ENCODE measurements around the gene TMEM53.

Gene TMEM53

DNA sequence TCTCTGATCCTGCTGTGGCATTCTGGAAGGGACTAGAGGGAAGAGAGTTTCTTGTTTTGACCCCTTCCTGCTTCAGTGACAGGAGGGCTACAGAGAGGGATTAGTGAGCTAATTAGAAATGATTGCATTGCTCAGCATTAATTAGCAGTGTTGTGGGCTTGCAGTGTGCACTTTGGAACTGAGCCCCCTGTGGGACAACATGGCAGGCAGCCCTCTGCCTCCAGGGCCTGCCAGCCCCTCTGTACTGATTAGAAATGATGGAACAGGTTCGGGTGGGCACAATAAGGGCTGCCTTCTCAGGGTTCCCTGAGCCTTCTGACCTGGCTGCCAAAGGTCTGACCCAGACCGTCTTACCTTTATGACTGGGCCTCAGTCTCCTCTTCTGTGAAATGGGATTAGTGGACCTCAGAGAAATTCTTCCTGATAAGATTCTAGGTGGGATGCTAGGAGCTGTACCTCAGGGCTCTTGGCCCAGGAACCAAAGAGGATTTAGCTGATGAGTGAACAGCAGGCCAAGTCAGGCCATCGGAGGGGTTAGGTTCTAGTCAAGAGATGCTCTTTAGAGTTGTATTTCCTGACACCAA lies 39.6 kb downstream of the TMEM53 start:
- DNase-seq (ENCODE audit: insufficient read length, low spot score) = no peak
- FAIRE-seq = no peak

DNA sequence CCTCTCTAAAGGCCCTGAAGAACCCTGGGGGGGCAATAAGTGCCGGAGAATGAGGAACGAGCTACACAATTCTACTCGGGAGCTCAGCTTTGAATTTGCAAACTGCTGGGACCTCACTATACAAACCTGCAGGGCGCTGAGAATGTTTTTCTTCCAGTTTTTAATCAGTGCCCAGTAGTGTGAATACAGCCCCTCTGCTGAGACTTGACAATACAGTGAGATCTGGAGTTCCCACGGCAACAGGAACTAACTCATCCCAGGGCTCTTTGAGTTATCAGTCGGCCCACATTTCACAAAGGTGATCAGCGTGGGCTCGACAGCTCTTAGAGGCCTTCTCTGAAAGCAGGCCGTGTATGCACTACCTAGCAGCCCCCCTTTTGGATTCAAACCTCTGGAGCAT lies 41.7 kb downstream of the TMEM53 start:
- FAIRE-seq (no peak), DNase-seq (ENCODE audit: insufficient read length, low spot score) (no peak)

DNA sequence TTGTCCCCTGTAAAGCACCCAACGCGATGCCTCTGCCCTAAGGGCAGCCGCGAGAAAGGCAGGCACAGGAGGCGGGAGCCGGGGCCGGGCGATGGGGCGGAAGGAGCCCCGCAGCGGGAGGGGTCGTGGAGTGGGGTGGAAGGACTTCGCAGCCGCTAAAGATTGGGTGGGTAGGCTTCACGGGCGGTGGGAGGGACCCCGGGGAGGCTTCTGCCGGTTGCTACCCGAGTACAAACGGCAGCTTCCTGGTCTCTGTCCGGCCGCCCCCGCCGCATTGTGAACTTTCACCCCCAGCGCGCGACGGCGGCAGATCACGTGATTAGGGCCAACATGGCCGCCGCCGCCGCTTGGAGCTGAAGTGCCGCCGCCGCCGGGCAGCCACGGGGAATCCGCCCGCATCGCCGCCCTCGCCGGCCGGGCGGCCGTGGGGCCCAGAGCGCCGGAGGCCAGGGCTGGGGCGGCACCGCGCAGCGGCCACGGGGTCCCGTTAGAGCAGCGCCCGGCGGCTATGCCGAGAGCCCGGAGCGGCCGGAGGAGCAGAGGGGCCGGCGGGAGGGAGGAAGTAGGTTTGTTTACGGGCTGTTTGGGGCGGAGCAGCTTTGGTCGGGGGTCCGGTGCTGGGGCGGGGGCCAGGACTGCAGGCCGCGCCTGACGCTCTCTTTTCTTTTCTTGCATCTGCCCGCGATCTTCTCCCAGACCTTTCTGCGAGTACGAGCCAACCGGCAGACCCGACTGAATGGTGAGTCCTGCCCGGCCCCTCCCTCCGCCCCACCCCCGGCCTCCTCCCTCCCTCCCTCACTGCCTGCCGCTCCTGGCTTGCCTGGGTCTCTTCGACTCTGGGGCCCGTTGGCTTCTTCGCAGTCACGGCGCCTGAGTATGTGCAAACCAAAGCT lies 42.4 kb downstream of the TMEM53 start:
- DNase-seq (ENCODE audit: insufficient read length, low spot score) (peak; percentile 86), FAIRE-seq (peak; percentile 31)

DNA sequence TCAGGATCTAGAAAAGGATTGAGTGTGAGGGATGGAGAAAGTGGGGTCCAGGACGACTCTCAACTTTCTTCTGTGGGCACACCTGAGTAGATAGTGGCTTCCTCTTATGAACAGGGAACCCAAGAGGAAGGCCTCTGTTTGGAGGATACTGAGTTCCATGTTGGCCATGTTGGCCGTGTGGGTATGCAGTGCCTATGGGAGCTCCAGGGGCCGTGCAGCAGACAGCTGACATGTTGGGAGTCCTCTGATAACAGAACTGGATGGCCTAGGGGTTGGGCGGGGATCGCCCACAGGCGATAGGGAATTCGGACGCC lies 43.0 kb downstream of the TMEM53 start:
- DNase-seq (ENCODE audit: insufficient read length, low spot score) (no peak), FAIRE-seq (no peak)

DNA sequence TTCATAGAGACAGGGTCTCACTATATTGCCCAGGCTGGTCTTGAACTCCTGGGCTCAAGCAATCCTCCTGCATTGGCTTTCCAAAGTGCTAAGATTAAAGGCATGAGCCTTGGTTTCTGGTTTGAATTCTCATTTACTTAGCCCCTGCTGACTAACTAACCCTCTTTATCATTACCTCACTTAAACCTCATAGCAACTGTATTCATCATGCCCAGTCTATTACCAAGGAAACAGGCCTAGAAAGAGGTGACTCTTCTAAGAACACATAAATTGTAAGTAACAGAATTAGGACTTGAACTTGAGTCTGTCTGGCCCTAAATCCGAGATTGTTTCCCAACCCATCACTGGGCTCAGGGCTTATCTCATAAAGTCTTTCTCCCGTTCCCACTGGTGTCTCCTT lies 44.2 kb downstream of the TMEM53 start:
- FAIRE-seq (no peak), DNase-seq (ENCODE audit: insufficient read length, low spot score) (no peak)

DNA sequence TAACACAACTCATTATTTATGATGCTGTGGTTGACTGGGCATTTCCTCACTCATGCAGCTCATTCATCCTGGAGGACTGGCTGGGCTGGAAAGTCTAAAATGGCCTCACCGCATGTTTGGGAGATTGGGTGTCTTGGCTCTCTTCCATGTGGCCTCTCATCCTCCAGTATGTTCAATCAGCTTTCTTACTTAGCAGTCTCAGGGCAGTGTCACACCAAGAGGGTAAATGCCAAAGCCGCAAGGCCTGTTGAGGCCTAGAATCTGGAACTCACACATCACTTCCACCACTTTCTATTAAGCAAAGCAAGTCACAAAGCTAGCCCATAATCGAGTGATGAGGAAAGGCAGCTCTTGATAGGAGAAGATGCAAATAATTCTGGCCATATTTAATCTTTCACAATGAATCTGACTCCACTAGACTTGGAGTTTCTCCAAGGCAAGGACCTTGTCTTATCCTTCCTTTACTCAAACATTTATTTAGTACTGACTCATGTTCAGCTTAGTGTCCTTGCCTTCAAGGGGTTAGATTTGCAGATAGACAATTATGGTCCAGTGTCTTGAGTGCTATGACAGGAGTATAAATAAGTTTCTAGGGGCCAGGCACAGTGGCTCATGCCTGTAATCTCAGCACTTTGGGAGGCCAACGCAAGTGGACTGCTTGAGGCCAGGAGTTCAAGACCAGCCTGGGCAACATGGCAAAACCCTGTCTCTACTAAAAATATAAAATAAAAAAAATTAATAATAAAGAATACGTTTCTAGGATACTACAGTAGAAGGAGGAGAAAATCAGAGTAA lies 45.1 kb downstream of the TMEM53 start:
- FAIRE-seq (peak; percentile 28), DNase-seq (ENCODE audit: insufficient read length, low spot score) (no peak)

DNA sequence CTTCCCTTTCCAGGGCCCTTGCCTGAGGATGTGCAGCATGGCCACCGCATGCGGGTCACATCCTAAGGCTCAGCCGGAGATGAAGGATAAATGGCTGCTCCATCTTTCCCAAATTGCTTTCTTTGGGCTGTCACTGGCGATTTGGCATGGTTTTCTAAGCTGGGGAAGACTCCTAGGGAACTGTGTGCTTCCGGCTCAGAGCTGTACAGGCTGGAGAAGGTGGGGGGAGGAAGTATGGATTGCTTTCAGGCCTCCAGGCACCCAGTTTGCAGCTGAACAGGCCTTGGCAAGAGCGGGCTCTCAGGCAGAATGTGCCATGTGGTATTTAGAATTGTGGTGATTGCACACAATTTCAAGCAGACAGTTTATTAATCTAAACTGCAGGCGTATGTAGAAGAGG lies 48.9 kb downstream of the TMEM53 start:
- DNase-seq (ENCODE audit: insufficient read length, low spot score) = no peak
- no peak for FAIRE-seq

DNA sequence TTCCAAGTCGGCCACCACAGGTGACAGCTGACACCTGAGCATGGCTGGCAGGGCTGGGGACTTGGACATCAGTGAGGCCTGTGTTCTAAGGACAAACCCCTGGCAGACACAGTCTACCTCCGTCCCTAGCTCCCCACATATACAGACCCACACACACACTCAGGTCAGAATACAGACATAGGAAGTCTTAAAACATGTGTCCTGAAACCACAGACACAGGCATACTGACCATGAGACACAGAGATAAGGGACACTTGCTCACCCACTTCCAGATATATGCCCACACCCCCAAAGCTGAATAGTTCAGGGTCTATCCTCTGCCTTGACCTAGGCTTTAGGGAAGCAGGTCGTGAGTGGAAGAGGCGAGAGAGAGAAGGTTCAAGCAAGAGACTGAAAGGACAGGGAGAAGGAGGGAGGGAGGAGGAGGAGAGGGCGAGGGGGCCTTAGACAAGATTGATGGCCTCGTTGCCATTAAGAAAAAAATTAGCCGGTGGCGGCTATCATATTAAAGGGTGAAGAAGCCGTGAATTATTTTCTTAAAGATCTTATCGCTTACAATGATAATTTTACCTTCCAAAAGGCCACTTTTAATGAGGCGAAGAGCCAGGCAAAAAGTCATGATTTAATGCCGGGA lies 49.9 kb downstream of the TMEM53 start:
- FAIRE-seq (no peak), DNase-seq (ENCODE audit: insufficient read length, low spot score) (no peak)

DNA sequence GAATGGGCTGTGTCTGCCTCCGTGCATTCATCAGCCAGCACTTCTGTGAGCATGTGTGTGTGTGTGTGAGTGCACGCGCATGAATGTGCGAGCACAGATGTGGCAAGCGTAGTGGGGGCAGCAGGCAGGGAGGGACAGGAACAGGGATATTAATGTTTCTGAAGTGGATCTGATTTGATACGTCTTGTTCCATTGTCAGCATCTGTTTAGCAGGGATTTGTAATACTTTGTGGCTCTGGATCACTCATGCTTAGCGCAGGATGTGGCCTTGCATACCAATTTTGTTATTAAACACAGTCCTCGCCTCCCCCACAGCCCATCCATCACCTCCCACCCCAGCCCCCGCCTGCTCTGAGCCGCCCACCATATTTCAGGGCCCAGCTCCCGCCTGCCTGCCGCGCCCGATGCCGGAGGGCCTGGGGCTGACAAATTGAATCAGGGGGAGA lies 52.4 kb downstream of the TMEM53 start:
- DNase-seq (ENCODE audit: insufficient read length, low spot score) (no peak), FAIRE-seq (no peak)

DNA sequence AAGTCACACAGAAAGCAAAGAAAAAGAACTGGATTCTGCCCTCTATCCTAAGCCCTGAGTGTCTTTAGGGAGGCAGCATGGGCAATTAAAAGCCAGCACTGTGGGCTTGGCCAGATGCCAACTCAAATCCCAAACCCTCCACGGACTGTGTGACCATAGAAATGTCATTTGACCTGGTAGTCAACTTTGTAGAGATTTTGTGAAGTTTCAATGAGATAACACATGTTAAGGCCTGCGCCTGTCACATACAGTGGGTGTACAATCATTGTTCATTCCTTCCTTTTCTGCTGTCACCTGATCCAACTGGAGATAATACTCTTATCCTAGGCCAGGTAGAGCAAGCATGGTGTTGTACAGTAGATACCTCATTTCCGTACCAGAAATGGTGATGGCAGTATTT lies 54.2 kb downstream of the TMEM53 start:
- FAIRE-seq (no peak), DNase-seq (ENCODE audit: insufficient read length, low spot score) (no peak)

DNA sequence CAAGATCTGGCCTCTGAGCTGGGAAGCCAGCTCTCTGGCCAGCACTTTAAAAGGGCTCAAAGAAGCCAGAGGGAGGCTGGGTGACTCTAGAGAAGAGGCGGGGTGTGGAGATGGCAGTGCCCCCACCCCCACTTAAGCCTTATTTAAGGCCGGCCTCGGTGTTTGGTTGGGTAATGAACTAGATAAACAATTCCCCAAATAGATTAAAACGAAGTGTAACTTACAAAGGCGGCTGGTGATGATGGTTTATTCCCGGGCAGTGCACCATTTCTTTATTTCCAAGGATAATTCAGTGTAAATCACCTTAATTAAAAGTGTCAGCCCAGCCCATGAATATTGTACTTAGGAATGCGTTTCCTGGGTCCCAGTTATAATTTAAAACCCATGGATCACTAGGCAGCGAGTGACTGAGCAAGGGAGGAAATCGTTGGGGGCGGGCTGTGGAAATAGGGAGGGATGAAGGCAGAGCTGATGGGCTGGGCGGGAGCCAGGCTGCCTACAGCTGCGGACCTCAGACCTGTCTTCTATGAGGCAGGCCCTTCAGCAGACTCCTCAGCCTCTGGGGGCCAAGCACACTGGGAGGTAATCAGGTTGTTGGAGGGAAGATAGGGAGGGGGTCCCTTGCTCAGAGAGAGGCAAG lies 54.9 kb downstream of the TMEM53 start:
- DNase-seq (ENCODE audit: insufficient read length, low spot score) (peak; percentile 58), FAIRE-seq (peak; percentile 31)

DNA sequence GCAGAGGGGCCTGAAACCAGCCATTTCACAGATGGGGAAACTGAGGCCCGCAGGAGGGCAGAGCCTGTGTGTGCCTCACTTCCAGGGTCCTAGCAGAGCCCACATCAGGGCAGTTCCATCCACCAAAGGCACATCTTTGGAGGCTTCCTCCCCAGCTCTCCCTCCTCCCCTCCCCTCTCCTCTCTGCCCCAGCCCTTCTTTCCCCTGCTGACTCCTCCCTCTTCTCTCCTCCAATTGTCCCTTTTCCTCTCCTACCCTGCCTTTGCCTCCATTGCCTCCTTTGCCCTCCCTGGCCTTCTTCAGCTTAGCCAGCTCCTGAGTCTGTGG lies 56.6 kb downstream of the TMEM53 start:
- FAIRE-seq = no peak
- DNase-seq (ENCODE audit: insufficient read length, low spot score) = no peak

DNA sequence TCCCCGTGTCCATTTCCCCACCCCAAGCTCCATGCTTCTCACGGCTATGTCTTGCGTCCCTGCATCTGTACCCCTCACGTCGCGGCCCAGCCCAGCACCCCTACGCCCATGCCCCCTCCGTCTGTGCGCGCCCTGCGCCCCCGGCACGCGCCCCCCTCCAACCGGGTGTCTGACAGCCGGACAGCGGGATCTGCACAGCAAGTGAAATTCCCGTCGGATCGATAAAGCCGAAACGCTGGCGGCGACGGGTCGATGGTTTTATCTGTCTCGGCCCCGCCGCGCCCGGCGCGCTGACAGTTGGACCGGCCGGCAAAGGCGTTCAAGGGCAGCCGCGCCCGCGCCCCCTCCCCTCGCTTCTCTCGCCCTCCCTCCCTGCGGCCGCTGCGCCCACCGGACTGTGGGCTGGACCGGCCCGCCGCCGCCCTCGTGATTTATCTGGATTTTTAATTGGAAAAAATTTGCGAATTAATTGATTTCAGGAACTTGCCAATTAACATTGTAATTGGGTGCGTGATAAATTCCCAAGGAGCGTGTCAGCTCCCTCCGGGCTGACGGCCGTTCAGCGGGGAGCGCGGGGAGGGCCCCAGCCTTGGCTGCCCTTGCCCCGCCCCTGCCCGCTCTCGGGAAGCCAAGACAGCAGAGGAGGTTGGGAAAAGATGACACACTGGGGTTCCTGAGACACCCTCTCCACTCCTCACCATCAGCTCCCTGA lies 57.1 kb downstream of the TMEM53 start:
- peak; percentile 77 for DNase-seq (ENCODE audit: insufficient read length, low spot score)
- peak; percentile 52 for FAIRE-seq

DNA sequence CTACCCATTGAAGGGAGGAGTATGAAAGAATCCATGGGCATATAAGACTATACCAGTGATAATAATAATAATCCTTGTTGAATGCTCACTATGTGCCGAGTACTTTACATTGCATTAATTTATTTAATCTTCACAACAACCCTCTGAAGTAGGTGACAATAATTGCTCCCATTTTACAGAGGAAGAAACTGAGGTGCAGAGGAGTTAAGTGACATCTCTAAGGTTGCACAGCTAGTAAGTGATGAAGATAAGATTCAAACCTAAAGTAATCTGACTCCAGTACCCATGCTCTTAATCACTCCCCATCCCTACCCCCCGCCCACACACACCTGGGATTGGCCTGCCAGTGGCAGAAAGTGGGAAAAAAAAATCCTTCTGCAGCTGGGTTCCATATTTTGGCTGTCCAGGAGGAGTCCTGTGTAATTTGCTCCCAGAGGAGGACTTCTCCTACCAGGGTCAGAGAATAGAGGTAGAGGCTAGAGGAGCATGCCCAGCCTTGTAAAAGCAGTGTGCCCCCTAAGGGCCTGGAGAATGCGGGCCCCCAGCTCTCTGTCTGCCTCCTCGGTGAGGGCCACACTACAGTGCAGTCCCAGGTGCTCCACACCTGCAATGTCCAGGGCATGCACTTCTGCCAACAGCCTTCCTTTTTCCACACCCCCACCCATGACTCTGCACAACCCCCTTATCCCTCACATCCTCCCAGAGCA lies 57.8 kb downstream of the TMEM53 start:
- FAIRE-seq (no peak), DNase-seq (ENCODE audit: insufficient read length, low spot score) (no peak)

DNA sequence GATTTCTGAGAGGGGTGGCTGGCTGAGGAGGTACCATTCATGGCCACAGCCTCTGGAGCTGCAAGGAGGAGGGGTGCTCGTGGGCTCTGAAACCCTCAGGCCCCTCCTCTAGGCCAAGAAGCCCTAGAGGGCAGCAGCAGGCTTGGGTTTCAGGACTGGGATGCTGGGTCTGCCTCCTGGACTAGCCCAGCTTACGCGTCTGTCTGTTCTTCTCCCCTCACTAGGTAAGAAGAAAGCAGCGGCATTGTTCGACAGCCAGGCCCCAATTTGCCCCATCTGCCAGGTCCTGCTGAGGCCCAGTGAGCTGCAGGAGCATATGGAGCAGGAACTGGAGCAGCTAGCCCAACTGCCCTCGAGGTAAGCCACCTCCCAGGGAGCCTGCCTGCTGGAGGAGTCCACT lies 60.3 kb downstream of the TMEM53 start:
- FAIRE-seq (no peak), DNase-seq (ENCODE audit: insufficient read length, low spot score) (no peak)

DNA sequence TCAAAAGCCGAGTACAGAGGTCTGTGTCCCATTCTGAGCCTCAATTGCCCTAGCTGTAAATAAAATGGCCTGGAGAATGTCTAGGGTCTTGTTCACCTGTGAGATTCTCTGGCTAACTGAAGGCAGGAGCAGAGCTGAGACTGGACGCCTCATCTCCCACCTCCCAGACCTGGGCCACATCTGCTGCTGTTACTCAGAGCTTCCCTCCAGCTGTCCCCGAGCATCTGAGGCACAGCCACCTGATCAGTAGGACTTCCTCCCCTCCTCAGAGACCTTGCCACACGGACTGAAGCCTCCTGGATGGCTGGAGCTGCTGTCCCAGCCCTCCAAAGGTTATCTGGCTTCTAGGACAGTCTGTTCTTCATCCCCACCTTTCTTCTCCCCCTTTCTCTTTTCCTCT lies 62.4 kb downstream of the TMEM53 start:
- DNase-seq (ENCODE audit: insufficient read length, low spot score) (no peak), FAIRE-seq (no peak)

DNA sequence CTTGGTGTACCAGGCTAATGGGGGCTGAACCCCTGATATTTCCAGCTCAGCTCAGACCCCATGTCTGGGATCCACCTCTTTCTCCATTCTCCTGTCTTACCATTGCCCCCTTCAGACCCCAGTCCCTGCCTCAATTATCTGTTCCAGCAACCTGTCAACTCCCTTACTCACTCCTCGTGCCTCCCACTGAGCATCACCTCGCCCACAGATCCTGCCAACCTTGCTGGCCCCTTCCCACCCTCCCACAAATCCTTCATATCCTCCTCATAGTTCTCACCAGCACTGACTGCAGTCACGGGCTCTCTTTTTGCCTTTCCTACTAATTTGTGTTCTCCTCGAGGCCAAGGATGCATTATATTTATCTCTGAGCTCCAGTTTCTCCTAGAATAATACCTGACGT lies 62.9 kb downstream of the TMEM53 start:
- DNase-seq (ENCODE audit: insufficient read length, low spot score) = no peak
- no peak for FAIRE-seq

DNA sequence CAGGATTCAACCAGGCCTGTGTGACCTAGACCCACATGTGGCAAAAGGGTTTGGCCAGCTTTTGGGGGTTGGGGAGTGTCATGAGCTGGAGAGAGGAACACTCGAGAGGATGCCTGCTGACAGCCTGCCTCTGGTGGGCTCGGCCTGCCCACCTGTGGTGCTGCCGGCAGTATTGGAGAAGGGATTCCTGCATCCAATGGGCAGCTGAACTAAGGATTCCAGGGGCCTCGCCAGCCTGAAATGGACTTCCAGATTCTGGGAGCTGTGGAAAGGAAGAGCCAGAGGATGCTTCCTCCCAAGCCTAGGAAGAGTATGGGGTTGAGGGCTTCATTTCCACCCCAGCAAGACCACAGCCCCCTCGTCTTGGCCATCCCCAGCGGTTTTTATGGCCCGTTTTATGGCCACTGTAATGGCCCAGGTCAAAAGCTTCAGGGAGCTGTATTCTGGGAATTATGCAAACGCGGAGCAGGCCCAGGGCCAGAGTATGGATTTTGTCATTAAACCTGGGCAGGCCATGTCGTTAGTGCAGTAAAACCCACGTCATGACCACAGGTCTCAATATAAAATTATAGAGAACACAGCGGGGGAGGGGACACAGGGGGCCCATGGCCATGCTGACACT lies 63.6 kb downstream of the TMEM53 start:
- DNase-seq (ENCODE audit: insufficient read length, low spot score) (no peak), FAIRE-seq (no peak)

All from HTR-8/SVneo (cell line).